ENCODE measurements around the gene PAX5.

The PAX5 gene

DNA sequence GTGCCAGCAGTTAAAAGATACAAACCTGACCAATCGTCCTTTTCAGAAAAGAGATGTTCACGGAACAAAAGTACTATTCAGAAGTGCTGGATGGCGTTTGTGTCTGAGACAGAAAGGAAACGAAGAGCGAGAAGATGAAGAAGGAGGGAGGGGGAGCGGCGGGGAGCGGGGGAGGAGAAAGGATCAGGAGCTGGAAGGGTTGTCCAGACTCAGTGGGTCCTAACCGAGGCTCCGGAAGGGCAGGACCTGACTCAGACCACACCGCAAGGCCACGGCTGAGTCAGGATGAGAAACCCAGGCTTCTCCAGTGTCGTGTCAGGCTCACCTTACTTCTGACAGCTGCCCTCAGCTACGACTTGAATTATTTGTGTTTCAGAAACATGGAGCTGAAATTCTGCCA, 46.2 kb downstream of the PAX5 start:
- no peak for DNase-seq (ENCODE audit: low spot score)

GRCh38 chr9:36987409-36987808, 46.7 kb downstream of the PAX5 start:
- no peak for DNase-seq (ENCODE audit: low spot score)

- no peak for DNase-seq (ENCODE audit: low spot score)
These were observed 47.3 kb downstream of the PAX5 start for GRCh38 chr9:36986468-36987408.

- no peak for DNase-seq (ENCODE audit: low spot score)
These were observed 48.1 kb downstream of the PAX5 start for GRCh38 chr9:36985769-36986467.

DNA sequence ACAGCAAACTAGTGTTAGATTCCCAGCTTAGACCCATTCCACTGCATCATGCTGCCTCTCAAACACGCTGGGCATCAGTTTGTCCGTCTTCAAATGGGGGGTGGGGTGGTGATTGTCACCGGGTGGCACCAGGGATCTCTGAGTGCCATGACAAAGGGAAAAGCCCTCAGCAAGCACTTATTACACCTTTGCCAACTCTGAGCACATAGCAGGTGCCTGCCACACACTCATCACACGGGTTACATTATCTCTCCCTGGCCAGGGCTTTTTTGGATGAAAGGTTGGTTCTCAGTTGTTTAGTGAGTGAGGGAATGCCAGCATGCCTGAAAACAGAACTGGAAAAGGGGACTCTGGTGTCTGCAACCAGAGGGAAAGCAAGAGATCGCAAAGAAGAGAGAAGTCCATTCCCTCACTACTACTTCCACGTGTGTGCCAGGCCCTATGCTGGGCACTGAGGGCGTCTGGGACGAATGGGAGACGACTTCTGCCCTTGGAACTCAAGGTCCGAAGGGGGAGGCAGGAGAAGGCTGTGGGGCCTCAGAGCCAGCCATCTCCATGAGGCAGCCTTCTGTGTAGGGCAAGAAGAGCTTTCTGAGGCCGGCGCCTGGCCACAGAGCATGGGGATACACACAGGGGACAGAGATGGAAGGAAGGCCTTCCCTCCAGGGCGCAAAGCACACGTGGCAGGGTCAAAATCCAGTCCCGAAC, 48.9 kb downstream of the PAX5 start:
- DNase-seq (ENCODE audit: low spot score), result no peak

DNA sequence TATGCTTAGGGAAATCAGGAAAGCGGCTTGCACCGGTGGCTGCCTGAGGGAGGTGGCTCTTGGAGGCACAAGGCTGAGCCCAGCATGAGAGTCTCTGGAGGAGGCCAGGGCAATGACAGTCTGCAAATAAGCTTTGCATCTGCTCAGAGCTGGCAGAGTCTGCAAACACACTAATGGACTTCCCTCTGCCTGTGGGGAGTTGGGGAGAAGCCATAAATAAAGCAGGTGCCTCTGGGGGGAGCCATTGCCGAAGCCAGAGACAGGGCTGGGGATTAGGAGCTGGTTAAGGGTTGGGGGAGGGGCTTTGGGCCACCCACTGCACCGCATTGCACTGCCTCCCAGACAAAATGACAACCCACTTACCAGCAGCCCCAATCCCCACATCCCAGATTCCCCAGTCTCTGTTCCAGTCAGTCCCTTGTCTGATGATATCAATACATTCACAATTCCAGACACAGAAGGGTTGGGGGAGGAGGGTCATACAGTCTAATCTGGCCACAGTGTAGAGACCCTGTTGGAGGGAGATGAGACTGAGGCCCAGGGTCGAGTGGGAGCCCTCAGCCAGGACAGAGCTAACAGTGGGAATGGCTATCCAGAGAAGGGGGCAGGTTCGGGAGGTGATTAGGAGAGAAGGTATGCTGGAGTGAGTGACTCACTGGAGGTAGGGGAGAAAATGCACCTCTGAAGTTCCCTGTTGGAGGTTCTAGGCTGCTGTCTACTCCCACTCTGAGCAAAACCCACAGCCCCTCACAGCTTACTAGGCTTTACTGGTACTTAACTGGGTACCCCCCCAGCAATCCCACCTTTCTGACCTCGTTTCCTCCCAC, 53.7 kb downstream of the PAX5 start:
- DNase-seq (ENCODE audit: low spot score), result no peak

DNA sequence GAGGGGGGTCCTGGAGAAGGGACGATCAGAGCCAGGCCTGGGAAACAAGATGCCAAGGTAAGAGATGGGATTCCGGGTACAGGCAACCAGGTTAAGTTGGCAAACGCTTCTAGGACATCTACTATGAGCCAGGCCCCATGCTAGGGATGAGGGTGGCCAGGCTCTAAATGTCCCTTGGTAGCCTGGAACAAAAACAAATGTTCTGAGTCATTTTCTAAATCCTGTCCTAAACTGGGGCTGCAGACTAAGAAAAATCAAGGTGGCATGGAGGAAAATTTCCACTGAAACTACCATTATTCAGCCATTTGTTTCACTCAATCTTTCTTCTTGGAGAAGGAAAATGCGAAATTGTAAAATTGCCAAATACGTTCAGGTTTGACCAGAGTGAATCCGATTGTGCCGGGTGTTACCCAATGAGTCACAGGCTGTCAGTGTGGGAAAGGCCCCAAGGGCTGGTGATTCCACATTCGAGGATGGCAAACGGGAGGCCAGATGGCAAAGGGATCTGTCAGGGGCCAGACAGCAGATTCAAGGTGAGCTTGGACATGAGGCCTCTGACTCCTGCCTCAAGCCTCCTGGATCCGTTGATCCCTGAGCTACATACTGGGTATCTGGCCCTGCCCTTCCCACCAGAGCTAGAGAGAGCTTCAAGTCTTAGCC, 57.6 kb downstream of the PAX5 start:
- no peak for DNase-seq (ENCODE audit: low spot score)

DNA sequence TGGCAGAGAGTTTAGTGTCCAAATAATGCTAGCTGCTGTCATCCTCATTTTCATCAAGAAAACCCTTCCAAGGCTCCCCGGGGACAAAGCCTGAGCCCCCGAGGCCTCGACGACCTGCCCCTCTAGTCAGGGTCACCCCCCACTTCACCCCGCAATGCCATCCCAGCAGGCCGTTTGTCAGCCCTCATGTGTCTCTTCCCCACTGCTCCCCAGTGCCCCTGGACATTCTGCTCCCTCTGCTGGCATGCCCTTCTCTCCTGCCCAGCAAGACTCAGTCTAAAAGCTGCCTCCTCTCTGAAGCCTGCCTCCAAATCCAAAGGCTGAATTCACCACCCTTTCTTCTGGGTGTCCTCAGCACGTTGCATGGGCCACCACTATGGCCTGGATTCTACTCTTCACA, 59.3 kb downstream of the PAX5 start:
- DNase-seq (ENCODE audit: low spot score), result no peak

GRCh38 chr9:36971935-36972488, 62.1 kb downstream of the PAX5 start:
- DNase-seq (ENCODE audit: low spot score), result no peak

DNA sequence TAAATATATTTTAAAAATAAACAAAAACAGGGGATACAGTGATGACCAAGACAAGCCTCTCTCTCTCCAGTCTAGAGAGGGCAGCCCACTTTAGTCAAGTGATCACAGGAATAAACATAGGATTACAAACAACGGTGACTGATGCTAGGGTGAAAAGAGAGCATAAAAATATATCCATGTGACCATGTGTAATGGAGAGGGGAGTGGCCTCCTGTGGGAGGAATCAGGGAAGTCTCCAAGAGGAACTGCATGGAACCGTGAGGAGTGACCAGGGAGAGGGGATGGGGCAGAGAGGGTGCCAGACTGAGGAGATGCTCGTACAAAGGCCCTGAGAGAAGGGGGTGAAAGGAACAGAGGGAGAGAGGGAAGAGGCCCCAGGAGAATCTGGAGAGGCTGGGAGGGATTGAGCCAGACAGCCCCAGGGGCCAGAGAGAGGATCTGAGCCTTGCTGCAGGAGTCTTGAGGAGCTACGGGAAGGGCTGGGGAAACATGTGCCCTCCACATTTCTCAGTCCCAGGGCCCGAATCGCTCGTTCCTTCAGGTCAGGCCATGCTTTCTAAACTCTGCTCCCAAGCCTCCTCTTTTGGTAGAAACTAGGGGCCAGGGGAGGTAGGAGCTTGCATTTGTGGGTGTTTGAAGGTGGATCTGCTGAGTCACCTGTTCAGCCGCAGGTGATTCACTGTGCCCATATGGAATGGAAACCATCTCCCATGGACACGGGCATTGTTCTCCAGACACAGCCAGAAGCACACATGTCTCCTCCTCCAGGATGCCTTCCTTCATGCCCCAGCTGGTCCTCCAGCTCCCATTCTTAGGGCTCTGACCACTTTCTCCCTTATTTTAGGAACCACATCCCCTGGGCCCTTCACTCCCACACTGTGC, 63.8 kb downstream of the PAX5 start:
- no peak for DNase-seq (ENCODE audit: low spot score)

DNA sequence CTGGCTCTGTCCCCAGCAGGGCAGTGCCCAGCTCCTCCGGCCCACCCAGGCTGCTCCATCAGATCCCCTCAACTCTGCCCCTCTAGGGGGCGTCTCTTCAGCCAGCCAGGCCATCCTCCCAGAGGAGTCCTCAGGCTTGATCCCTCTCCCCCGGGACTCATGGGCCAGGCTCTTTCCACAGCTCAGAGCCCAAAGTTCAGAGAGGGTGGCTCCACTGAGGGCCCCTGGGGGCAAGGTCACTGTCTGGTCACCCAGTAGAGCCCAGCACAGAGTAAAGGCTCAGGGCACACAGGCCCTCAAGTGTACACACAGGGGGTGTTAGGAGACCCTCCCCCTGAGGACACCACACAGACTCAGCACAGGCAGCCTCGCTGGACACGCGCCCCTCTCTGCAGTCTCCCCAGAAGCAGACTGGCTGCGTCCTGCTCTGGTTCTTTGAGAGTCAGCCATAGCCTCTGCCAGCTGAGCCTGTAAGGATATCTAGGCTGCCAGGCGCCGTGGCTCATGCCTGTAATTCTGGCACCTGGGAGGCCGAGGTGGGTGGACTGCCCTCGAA, 64.8 kb downstream of the PAX5 start:
- DNase-seq (ENCODE audit: low spot score), result no peak

GRCh38 chr9:36968574-36969215, 65.4 kb downstream of the PAX5 start:
- no peak for DNase-seq (ENCODE audit: low spot score)

DNA sequence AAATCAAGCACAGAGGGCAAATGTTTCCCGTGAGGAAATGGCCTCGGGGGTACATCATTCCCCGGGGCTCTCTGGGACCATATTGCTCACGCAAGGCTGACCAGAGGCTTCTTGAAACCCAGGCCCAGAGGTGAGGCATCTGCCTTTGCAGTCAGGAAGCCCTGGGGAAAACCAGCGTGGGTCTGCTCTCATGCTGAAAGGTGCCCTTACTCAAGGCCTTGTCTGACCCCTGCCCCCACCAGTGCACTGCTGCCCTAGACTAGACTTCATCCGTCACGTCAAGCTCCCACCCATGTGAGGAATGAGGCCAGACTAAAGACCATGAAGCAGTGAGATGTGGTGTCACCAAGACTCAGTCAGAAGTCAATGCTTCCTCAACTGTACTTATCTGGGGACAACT, 66.1 kb downstream of the PAX5 start:
- no peak for DNase-seq (ENCODE audit: low spot score)

- DNase-seq (ENCODE audit: low spot score), result no peak
These were observed 67.5 kb downstream of the PAX5 start for GRCh38 chr9:36966371-36967097.

- no peak for DNase-seq (ENCODE audit: low spot score)
These were observed 69.3 kb downstream of the PAX5 start for GRCh38 chr9:36964791-36965190.

GRCh38 chr9:36963346-36963745, 70.7 kb downstream of the PAX5 start:
- DNase-seq (ENCODE audit: low spot score), result no peak

- no peak for DNase-seq (ENCODE audit: low spot score)
These were observed 71.4 kb downstream of the PAX5 start for GRCh38 chr9:36962691-36963090.

DNA sequence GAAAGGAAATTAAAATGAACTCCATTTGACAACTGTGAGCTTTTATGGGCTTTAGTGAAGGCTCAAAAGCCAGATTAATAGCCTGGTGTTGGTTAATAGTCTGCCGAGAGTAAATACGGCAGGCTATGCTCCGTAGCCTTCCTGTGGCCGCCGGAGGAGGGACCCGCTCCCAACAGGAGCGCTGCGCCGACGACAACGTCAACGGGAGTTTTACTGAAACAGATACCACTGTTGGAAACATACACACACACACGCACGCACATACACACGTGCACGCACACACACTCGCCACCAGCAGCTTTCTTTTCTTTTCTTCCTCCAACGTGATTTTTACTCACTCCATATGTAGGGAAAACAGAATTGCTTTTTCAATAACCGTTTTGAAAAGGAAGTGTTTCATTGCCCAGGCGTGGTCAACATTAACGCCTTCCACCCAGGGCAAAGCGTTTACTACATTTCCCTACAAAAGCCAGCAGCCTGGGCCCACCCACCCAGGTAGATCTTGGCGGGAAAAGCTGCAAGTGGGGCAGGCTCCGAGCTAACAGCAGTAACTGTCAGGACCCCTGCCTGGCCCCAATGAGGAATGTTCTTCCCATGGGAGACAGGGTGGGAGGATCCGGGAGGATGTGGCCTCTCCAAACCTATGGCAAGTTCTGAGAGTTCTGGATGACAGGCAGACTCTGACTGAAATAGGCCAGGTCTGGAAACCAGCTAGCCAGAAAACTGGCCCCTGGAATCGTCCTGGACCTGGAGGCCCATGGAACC, 72.3 kb downstream of the PAX5 start:
- no peak for DNase-seq (ENCODE audit: low spot score)

All from GM03348 (cell line).